Measurements from ENCODE around the gene AWAT2. TPM values are rescaled to one million over a fixed set of nuclear protein-coding genes. Genes with fewer than 3 reads are reported as not detected.

AWAT2 gene
- total and polyA plus RNA-seq, 2 experiments from 2014 or later, result not detected

DNA sequence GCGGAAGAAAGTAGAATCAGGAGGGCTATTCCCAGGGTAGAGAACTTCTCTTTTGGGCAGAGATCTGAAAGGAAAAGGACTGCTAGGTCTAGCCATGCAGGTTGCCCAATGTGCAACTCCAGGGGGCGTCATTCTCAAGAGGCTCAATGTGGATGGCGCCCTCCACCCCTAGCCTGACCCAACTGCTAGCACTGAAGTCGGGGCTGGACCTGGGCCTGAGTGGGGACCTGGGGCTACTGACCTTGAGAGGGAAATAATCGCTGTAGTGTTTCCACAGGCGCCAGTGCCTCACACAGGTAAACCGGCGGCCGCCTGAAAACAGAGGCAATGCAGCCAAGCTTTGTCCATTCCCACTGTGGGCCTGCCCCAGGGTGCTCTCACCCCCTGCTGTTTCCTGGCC lies 6.1 kb downstream of the AWAT2 start:
- Histone ChIP-seq H3K9me2 (replicated peaks; ENCODE audit: insufficient read depth) (no peaks in the 10 kb centered on the region), H3K27ac (no peak overlapping the region), H3K4me1 (ENCODE audit: insufficient read depth) (no peaks in the 10 kb centered on the region), H3K27me3 (no peaks in the 10 kb centered on the region), H3K36me3 (replicated peaks; ENCODE audit: insufficient read depth, low read depth) (no peaks in the 10 kb centered on the region), H2AFZ (no peak overlapping the region), H3K4me2 (no peak overlapping the region), H3K4me3 (no peak overlapping the region), H4K20me1 (ENCODE audit: insufficient read depth, poor library complexity, severe bottlenecking) (no peaks in the 10 kb centered on the region), H3K9me3 (ENCODE audit: low read depth) (no peaks in the 10 kb centered on the region), H3K79me2 (no peaks in the 10 kb centered on the region)
- WGBS (ENCODE audit: low lambda C conversion rate, missing lambda C conversion rate), result 80% methylated on average over 9 of the region's 9 CpGs
- DNase-seq (ENCODE audit: low spot score), result no peak
- TF ChIP-seq, protein P1, sequence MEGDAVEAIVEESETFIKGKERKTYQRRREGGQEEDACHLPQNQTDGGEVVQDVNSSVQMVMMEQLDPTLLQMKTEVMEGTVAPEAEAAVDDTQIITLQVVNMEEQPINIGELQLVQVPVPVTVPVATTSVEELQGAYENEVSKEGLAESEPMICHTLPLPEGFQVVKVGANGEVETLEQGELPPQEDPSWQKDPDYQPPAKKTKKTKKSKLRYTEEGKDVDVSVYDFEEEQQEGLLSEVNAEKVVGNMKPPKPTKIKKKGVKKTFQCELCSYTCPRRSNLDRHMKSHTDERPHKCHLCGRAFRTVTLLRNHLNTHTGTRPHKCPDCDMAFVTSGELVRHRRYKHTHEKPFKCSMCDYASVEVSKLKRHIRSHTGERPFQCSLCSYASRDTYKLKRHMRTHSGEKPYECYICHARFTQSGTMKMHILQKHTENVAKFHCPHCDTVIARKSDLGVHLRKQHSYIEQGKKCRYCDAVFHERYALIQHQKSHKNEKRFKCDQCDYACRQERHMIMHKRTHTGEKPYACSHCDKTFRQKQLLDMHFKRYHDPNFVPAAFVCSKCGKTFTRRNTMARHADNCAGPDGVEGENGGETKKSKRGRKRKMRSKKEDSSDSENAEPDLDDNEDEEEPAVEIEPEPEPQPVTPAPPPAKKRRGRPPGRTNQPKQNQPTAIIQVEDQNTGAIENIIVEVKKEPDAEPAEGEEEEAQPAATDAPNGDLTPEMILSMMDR (IDR thresholded peaks at IDR 0.05; ENCODE audit: poor library complexity), result no peak
- TF ChIP-seq EZH2 (IDR thresholded peaks at IDR 0.05; ENCODE audit: borderline replicate concordance), result no peak
- TF ChIP-seq EZH2phosphoT487 (IDR thresholded peaks at IDR 0.05; ENCODE audit: low read depth, severe bottlenecking, unreplicated experiment), result no peak

DNA sequence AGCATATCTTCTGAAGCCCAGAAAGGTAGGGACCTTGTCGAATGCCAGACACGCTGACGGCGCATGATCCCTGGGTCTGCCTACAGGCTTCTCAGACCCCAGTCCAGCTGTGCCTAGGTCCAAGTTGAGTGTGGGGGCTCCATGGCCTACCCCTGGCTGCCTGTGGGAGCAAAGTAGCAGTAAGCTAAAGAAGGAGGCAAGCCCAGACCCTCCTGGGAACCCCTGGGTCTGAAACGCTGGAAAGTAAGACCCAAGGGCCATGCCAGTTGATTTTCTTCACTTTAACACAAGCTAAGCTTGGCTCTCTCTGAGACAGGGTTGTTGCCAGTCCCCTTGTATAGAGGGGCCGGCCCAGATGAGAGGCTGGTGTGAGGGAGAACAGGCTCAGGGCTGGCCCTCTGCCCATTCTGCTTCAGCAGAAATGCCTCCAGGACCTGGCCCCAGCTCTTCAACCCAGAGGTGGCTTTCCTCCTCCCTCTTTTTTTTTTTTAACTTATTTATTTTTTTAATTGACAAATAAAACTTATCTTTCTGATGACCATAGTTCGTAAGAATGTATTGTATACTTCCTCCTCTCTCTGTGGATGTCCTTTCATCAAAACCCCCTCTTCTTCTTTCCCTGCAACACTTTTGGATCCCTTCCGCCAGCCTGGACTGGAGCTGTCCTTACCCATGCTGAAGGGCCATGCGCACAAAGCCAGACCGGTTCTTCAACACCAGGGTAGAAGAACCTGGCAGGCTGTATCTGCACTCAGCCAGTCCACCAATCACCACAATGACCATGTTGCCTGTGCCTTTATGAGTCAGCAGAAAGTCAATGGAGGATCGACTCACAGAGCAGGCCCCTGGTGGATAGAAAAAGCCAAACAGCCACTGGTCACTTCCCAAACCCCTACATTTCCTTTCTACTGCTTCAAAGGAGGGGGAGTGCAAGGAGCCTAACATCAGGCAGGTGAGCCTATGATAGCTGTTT lies 7.1 kb downstream of the AWAT2 start:
- H3K9me2 ChIP-seq (replicated peaks; ENCODE audit: insufficient read depth), result no peaks in the 10 kb centered on the region
- no peaks in the 10 kb centered on the region for H3K27me3 ChIP-seq
- H3K4me2 ChIP-seq, result no peak overlapping the region
- no peaks in the 10 kb centered on the region for H3K4me1 ChIP-seq (ENCODE audit: insufficient read depth)
- H3K79me2 ChIP-seq, result no peaks in the 10 kb centered on the region
- H3K36me3 ChIP-seq (replicated peaks; ENCODE audit: insufficient read depth, low read depth), result no peaks in the 10 kb centered on the region
- H4K20me1 ChIP-seq (ENCODE audit: insufficient read depth, poor library complexity, severe bottlenecking), result no peaks in the 10 kb centered on the region
- DNase-seq (ENCODE audit: low spot score), result no peak
- no peak overlapping the region for H2AFZ ChIP-seq
- no peak overlapping the region for H3K4me3 ChIP-seq
- no peak overlapping the region for H3K27ac ChIP-seq
- H3K9me3 ChIP-seq (ENCODE audit: low read depth), result no peaks in the 10 kb centered on the region
- TF ChIP-seq, protein P1 (IDR thresholded peaks at IDR 0.05; ENCODE audit: poor library complexity), result no peak
- no peak for TF ChIP-seq EZH2phosphoT487 (IDR thresholded peaks at IDR 0.05; ENCODE audit: low read depth, severe bottlenecking, unreplicated experiment)
- no peak for TF ChIP-seq EZH2 (IDR thresholded peaks at IDR 0.05; ENCODE audit: borderline replicate concordance)
- WGBS (ENCODE audit: low lambda C conversion rate, missing lambda C conversion rate), result 85% methylated on average over 11 of the region's 11 CpGs

DNA sequence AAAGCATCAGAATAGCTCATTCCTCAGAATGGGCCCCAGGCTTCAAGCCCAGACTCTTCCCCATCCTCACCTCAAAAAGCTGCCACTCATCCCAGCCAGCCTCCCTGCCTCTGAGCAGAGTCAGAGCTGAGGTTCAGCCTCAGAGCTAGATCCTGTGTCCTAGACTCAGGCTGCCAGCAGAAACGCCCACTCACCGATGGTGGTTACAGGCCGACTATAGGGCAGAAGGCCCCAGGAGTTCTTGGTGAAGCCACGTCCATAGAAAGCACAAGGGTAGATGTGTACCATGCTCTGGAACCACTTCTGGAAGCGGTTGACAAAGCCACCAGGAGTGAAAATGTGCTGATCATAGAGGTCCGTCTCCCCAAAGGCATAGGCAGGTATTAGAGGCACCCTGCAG lies 7.7 kb downstream of the AWAT2 start:
- H4K20me1 ChIP-seq (ENCODE audit: insufficient read depth, poor library complexity, severe bottlenecking), result no peaks in the 10 kb centered on the region
- 80% methylated on average over 6 of the region's 6 CpGs for WGBS (ENCODE audit: low lambda C conversion rate, missing lambda C conversion rate)
- no peak overlapping the region for H3K27ac ChIP-seq
- no peak for DNase-seq (ENCODE audit: low spot score)
- no peak overlapping the region for H3K4me3 ChIP-seq
- H3K27me3 ChIP-seq, result no peaks in the 10 kb centered on the region
- no peaks in the 10 kb centered on the region for H3K9me3 ChIP-seq (ENCODE audit: low read depth)
- no peaks in the 10 kb centered on the region for H3K9me2 ChIP-seq (replicated peaks; ENCODE audit: insufficient read depth)
- H2AFZ ChIP-seq, result no peak overlapping the region
- no peak overlapping the region for H3K4me2 ChIP-seq
- H3K79me2 ChIP-seq, result no peaks in the 10 kb centered on the region
- TF ChIP-seq, protein P1 (IDR thresholded peaks at IDR 0.05; ENCODE audit: poor library complexity), result no peak
- TF ChIP-seq EZH2 (IDR thresholded peaks at IDR 0.05; ENCODE audit: borderline replicate concordance), result no peak
- no peak for TF ChIP-seq EZH2phosphoT487 (IDR thresholded peaks at IDR 0.05; ENCODE audit: low read depth, severe bottlenecking, unreplicated experiment)
- H3K36me3 ChIP-seq (replicated peaks; ENCODE audit: insufficient read depth, low read depth), result no peaks in the 10 kb centered on the region
- H3K4me1 ChIP-seq (ENCODE audit: insufficient read depth), result no peaks in the 10 kb centered on the region
